ENCODE results near the gene CA12.
"Not testable (repeated sequence)": the region's sequence is repeated elsewhere in the genome, so short reads cannot be mapped to it uniquely, and the experiment has no call there.

Gene CA12

DNA sequence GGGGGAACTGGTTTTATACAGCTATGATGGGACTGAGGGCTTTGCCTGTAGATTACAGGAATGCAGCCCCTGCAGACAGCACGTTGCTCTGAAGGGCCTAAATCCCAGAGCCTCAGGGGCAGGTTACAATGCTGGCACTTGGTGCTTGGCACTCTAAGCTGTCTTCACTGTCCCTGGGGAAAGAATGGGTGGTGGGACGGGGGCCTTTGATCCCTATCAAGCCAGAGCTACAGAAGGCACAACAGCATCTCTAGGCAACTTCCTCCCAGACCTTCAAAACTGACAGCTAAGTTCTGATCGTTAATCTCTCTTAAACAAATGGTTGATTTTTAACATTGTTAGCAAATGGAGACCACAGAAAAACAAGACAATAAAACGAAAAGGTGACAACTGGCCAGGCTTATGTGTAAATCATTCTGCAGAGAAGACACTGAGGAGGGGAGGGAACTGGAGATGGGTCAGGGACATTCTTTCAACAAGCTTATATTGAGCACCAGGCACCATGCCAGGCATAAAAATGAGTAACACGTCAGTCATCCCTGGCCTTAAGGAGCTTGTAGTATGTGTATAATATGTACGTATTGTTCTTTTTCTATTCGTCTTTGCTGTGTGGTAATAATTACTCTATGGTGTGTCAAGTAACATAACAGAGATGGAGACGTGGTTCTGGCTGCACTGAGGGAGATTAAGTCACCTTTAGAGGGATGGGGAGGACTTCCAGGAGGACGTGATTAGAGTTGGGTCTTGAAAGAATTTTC, 49.1 kb downstream of the CA12 start:
- DNase-seq = no peak

DNA sequence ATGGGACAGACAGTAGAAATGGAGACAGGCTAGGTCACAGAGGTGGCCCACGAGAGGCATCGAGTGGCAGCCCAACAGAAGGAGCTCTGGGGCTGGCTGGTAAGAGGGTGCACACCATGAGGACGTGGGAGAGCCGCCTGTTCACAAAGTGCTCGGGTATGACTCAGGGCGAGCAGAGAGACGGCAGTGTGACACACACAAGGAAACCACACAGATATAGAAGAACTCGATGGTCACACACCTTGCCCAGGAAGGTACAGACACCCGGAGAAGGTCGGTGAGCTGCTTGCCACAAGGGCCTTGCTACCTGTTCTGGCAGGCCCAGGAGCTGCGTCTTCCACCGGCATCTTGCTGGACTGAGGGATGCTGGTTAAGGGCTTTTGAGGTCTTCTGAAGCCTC, 50.2 kb downstream of the CA12 start:
- no peak for DNase-seq

DNA sequence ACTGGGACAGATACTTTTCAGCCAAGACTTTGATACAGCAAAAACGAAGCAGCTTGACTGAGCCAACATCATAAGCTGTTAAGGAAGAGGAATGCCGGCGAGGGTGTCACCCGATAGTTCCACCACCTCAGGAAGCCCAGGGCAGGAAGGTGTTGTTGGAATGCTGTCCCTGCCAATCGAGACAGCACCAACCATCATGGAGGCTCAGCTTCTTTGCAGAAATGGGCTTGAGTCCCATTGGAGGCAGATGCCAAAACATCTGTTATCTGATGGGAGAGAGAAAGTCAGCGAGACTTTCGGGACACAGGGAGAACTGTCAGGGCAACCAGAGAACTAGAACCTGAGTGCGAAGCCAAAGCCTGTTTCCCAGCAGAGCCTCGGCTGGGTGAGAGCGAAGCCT, 50.7 kb downstream of the CA12 start:
- no peak for DNase-seq

DNA sequence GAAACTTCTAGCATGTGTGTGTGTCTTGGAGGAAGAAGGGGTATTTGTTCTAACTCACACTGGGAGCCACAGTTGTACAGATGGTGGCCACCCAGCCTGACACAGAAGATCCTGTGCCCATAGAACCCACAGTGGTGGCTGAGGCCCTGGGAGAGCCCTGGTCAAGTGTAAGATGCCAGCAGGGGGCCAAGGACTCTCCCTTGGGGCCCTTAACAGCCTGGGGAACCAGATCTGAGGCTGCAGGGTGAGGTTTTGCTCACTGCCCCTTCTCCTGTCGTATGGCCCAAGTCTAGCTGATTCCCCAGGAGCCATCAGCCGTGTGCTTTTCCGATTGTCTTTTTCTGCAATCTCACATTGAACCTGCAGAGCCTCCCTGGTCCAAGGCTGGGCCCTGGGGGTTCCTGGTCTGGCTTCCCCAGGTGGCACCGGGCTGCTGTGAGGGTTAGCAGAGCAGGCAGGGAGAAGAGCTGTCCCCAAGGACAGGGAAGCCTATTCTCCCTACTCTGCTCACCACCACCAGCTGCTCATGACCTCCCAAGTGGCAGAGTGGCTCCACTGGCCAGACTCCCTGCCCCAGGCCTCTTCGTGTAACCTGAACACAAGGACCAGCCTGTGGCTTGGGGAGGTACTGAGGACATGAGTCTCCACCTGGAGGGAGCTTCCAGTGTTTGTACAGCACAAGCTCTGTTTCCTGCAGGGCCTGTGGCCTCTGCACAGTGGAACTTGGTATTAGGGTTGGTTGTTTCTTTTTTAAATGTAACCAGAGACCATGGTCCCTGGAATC, 51.9 kb downstream of the CA12 start:
- DNase-seq = no peak

DNA sequence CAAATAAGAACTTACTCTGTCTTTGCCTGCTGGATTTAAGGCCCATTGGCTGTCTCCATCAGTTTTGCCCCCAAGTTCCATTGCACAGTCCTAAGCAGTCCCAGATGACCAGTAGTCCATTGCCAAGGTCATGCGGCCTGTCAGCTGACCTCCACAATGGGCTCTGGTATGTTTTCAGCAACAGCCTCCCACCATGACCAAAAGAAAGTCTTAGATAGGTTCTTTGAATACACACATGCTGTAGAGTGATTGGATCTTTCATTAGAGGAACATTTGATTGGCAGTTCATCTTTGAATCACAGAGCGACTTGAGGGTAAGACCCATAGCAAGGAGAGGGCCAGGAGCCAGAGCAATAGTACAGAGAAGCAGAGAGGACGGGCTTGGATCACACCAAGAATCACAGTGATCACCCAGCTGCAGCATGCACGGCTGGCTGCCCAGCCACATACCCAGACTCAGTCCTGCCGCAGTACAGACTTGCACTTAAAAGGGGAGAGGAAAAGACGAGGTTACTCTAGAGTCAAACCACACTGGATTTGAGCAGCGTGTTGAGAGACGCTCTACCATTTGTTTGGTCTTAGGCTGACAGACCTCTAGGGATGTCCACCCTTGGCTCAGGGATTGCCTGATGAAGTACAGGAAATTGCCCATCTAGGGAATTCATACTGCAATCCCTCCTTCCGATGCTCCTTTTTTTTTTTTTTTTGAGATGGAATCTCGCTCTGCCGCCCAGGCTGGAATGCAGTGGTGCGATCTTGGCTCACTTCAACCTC, 53.8 kb downstream of the CA12 start:
- no peak for DNase-seq

DNA sequence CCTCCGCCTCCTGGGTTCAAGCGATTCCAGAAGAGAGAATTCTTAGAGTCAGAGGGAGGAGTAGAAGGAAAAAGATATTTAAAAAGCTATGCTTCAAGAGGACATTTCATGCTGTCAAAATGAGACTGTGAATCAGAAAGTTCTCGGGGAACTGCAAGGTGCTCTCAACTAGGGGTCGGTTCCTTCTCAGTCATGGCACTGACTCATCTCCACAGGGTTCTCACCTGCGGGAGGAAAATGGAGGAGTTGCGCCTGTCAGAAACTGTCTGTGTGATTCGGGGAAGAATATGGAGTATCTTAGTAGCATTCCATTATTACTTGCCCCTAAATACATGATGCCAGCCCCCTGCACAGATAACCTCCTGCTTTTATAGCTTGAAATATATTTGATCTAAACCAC, 56.9 kb downstream of the CA12 start:
- DNase-seq = no peak

DNA sequence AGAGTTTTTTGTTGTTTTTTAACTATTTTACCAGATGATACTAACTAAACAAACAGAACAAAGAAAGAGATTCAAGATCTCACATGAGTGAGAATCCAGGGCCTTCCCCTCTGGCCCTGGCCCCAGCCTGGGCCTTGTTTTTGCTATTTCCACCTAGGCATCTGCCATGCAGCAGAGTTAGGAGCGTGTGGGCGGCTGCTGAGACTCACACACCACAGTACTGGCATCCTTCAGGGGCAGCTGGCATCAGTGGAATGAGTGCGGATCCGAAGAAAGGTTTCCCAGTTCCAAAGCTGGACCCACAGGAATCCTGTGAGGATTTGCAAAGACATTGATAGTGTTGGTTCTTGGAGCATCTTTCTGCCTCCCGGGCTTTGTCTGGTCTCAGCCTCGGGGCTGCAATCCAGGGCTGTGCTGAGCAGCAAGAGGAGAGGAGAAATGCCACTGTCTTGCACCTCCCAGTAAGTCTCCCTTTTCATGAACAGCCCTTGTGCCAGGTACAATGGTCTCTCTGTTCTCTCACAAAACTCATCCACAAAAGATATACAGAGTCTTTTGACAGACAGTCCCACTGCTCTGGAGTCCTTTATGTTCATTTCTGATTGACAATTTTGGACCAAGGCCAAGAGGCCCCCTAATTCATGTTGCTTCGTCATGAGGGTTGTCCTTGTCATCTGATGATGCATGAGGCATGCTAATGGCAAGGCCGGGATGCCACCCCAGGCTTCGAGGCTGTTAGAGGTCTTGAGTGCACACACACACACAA, 57.7 kb downstream of the CA12 start:
- DNase-seq = no peak

DNA sequence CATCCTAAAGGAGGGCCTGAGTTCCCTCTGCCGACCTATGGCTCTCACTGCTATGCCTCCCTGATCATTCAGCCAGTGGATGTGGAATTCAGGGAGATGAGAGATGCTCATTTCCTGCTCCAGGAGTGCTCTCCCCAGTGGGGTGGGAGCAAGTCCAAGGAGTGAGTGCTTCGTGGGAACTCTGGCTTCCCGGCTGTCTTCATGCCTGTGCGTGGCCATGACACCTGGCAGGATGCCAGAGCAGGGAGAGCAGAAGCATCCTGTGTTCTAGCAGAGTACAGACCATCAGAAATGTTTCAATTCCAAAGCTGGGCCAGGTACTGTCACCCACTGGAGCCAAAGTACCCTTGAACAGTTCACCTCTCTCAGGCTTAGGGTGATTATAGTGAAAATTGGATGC, 59.1 kb downstream of the CA12 start:
- DNase-seq = no peak

DNA sequence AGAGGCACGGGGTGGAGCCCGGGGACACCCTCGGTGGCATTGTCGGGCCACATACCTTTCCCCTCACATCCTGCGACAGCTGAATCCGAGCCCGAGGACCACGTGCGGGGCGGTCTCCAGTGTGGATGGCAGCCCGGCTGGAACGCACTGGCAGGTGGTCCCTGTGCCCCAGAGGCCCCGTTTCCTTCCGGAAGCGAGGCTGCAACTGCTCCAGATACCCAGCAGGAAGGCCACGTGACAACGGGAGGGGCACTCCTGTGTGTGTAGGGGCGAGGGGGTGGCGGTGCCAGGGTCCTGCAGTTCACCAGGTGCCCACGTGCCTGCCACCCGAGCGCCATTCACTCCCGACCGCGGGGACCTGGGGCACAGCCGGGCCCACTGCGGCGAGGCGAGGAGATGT, 60.2 kb downstream of the CA12 start:
- DNase-seq = no peak

DNA sequence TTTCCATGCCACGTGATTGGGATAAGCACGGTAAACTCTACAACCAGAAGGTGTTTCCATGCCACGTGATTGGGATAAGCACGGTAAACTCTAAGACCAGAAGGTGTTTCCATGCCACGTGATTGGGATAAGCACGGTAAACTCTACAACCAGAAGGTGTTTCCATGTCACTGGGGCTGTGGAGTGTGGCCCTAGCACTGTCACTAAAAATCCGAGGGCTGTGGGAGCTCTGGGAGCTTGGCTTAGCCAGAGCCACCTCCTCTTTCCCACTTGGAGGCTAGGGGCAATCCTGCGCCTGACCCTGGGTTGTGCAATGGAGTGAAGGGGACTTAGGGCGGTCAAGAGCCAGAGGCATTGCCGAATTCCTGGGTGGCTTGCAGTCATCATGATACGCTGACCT, 60.7 kb downstream of the CA12 start:
- DNase-seq = not testable (repeated sequence)

DNA sequence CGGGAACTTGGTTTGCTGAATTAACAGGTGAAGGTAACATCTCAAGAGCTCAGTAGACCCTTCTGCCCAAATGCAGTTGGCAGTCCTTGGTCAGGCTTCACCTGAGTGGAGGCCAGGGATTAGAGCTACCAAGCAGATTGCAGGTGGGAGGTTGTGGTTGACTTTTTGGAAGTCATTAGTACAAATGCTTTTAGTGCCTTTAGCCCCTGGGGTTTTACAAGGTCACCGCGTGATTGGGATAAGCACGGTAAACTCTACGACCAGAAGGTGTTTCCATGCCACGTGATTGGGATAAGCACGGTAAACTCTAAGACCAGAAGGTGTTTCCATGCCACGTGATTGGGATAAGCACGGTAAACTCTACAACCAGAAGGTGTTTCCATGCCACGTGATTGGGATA, 61.2 kb downstream of the CA12 start:
- DNase-seq = not testable (repeated sequence)

DNA sequence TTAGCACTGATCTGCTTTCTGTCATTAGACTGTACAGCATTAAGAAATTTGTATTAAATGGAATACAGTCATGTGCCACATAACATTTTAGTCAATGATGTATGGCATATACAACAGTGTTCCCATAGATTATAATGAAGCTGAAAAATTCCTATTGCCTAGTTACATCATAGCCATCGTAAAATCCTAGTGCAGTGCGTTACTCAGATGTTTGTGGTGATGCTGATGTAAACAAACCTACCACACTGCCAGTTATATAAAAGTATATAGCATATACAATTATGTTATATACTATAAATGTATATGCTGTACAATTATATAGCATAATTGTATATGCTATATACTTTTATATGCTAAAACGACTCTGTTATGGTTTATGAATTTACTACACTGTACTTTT, 62.6 kb downstream of the CA12 start:
- DNase-seq = no peak

DNA sequence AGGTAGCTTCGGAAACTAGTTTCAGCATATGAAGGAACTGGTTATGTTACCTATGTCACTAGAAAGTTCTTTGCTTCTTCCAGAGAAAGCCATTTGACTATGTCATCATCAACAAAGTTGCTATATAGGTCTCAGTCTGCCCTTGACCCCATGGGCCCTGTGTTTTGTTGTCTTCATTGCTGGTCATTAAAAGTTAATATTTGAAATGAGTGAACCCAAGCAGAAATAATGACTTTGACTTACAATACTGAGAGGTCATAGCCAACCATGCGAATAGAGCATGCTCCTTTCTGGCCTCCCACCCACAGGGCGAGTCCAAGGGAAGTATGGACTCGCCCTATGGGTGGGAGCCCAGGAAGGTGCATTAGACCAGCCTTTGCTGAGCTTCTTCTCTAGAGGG, 63.3 kb downstream of the CA12 start:
- no peak for DNase-seq

DNA sequence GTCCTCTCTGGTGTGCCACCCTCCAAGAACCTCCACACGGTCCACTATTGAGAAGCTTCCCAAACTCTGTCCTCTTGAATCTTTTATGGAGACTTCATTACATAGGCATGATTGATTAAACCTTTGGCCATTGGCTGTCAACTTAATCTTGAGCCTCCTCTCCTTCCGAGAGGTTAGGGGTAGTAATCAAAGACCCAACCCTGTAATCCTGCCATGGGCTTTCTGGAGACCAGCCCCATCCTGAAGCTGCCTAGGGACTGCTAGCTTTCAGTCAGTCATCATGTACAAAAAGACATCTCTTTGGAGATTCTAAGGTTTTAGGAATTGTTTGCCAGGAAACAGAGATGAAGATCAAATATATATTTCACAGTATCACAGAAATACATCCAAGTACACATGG, 67.2 kb downstream of the CA12 start:
- no peak for DNase-seq

DNA sequence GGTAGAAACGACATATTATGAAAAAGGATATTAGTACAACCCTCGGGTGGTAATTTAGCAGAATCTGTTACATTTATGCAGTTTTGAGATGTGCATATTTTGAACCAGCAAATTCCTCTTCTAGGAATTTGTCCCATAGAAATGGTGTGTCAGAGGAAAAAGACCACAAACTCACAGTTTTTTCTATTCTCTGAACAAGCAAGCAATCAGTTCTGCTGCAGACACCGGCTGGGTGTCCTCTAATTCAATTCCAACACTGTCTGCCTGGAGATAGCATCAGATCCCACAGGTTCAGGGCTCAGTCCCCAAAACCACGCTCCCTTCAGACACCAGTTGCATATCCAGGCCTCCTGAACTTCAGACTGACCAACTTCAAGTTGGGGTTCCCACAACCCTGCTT, 67.8 kb downstream of the CA12 start:
- no peak for DNase-seq

DNA sequence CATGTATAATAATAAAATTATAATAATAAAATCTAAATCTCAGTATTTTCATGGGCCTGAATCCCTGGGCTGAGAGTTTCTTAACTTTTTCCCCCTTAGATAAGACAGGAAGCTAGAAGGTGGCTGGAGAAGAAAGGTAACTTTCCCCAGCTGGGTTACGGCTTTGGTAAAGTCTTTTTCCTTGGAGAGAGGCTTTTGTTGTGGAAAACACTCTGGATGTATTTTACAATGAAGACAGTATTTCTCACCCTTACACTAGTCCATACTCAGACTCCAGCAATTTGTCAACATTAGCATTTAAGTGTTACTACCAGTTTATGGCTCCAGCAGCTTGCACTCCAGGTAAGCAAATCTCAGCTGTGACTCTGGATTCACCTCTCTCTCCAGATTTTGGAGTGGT, 69.4 kb downstream of the CA12 start:
- no peak for DNase-seq

DNA sequence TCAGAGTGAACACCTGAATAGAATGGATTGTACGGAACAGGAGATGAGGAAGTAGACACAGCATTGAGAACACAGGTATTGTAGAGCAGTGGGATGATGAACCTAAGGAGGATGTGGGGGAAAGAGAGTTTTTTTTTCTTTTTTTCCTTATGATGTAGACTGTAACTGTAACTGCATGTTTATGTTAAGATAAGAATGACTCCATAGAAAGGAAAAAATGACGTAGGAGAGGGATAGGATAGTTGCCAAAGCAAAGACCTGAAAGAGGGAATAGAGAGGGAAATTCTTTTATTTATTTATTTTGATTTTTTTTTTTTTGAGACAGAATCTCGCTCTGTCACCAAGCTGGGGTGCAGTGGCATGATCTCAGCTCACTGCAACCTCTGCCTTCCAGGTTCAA, 71.0 kb downstream of the CA12 start:
- no peak for DNase-seq

DNA sequence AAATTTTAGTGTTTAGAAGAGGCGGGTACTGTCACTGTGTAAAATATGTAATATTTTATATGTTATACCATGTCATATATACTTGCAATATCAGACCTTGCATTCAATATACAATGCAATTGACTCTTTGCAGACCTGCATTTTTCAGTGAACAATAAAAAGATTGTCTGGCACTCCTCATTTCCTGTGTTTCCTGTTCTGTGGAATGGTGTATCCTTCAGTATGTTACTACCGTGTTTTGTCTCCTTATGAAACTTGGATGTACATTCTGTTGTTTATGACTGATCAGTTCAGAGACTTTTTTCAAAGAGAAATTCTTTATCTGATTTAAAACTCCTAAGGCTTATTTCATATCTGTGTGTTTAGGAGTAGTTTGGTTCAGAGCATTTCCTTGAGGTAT, 72.7 kb downstream of the CA12 start:
- no peak for DNase-seq

DNA sequence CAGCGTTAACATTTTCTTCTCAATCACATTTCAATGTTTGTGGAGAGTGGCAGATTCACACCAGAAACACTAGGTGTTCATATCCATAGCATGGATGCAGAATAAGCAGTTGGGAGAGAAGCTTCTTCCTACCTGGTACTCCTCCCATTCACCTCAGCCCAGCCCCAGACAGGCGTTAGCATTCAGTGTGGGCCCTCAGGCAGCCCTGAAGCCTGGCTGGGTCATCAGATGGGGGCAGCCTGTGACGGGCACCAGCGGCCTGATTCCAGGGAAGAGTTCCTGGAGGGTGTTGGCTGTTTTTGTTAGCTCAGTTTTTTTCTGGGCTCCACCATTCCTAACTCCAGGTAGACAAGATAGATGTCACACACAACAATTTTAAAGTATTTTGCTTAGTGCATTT, 73.2 kb downstream of the CA12 start:
- no peak for DNase-seq

DNA sequence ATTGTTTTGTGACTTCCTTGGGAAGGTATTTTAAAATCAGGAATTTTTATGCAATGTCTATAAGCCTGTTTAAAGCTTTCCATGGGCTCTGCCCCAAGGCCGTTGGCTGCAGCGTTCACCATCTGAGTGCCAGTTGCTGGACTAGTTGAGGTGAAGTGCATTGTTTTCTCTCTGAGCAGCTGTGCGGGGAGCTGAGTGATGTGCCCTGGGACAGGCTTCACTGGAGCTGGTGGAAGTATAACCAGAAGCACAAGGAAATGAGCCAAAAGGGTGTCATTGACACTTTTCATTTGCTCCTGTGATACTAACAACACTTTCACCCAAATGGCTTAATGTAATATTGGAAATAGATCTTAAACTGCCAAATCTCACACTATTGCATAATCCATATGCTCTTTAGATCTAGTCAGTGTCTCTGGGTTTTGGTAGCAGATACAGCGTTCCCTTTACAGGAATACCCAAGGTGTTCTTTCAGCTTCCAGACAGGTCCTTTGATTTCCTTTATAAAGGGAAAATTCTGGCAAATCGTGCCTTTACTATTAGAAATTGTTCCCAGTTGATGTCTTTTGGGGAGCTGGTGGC, 75.1 kb downstream of the CA12 start:
- DNase-seq = no peak

DNA sequence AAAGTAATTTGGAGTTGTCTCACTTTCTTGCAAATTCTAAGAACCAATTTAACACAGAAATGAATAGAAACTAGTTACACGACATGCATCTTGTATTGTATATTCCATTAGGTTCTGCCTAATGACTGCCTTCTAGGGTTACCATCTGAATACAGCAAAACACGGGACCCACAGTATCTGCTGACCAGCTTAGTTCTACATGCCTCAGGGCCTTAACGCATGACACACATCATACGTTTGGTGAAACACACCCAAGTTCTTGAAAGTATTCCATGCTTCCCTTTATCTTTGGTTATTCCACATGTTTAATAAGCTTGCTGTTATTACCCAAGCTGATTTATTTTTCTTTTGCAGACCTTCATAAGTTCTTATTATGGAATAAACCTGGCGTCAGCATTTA, 76.4 kb downstream of the CA12 start:
- DNase-seq = no peak

DNA sequence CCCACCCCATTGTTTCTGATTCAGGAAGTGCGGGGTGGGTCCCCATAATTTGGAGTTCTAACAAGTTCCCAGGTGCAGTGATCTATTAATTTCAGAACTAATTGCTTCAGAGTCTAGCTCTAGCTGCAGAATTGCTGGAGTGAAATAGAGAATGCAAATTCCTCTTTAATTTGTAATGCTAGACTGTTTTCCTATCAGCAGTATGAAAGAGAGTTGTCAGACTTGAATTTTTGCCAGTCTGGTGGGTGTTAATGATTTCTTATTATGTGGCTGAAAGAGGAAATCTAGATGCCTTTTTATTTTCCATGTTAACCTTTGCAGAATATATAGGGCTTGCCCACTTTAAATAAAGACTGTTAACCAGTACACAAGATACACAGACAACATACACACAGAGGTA, 80.6 kb downstream of the CA12 start:
- DNase-seq = no peak

All from GOT3 (cell line).